GM19452 (cell line): ENCODE measurements around the gene CCRL2.
"Not testable (repeated sequence)": the region's sequence is repeated elsewhere in the genome, so short reads cannot be mapped to it uniquely, and the experiment has no call there.

ENCODE experiments used
- ATAC-seq: cut with Tn5 transposase; IDR thresholded peaks from one replicate; pipeline ENCODE4 v1.9.1; 2021; ENCODE audit not compliant: unreplicated experiment

CCRL2 gene

DNA sequence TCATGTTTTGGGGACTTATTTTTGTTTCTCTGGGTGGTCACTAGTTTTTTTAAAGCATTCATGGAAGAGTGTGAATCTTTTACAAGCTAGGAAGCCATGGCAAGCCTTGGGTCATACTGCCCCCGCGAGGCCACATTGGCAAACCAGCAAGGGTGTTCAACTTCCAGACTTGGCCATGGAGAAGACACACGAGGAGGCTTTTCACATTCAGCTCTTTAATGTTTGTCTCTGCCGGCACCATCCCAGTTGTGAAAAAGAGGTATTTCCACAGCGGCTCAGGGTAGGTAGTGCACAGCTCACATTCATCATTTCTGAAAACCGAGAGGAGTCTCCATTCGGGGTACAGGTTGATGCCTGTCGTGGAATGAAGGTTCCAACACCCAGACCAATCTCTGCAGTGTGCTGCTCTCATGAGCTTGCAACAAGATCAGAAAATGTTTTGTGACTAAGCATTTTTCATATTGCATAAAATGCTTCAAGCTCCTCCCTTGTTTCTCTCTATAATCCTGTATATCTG lies 28.6 kb upstream of the CCRL2 start:
- ATAC-seq, result no peak

DNA sequence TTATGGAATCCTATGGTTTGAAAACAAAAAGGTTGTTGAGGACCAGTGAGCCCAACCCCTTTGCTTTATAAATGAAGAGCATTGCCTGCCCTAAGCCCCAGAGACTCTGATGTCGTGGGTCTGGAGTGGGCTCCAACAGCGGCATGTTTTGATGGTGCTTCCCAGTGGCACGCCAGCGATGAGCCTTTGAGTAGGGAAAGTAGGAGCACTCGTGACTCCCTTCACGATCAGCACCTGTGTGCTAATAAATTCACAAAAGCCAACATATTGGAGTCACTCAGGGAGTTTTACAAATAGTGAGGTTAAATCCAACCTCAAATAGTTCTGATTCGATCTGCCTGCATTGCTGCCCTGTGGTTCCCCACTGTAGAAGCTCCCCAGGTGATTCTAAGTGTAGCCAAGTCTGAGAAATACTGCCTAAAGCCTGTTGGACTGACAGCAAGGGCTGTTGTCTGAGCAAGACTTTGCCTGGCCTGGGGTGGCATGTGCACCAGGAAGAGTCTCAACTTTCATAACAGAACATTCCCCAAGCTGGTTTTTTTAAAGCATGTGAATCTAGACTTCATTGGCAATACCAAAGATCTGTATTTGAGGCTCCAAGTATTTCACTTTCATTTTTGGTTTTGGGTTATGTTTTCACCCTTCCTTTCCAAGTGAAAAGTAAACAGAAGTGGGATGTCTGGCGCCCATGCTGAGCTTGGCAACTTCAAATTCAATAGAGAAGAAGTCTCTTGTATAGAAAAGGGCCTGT lies 26.4 kb upstream of the CCRL2 start:
- no peak for ATAC-seq

DNA sequence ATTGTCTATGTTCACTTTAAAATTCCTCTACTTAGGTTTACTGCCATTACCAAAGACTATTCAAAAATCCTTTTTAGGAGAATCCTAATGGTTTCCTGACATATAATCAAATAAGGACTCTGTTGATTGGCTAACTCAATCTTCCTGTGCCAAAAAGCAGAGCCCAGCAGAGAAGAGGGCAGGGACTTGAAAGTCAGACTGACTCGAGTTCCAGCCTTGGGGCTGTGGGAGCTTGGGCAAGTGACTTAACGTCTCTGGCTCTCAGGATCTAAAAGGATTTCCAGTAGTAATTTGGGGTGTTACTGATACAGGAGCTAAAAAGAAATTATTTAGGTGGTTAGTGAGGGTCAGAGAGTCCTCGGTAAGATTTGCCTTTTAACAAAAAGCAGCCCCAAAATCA lies 25.4 kb upstream of the CCRL2 start:
- ATAC-seq, result no peak

DNA sequence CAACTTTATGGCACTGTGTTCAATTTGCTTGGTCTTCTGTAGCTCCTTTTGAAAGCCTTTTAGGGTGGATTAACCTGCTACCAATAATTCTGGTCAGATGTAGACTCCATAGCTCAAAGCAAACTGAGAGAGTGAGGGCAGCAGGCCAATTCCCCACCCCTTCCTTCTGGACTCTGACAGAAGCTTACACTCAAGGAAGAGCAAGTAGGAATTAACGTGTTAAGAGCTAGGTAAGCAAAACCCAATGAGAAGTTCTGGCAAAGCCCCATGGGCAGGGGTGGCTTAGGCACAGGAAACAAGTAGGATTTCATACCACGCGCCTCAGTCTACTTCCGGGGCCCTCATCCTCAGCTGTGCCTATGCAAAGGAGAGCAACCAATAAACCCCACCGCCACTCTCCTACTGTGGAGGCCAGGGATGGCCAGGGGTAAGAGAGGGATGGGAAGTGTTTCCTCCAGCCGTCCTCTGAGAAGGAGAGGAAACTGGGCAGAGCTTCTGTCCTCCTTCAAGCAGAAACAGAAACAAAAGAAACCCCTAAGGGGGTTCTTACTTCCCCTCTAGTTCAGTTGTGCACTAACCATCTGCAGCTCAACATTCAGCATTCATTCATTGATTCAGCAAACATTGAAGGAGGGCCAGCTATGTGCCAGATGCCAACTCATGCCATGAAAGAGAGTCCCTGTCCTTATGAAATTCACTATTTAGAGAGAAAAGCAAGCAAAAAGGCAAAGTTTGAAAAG lies 23.7 kb upstream of the CCRL2 start:
- ATAC-seq, result no peak

DNA sequence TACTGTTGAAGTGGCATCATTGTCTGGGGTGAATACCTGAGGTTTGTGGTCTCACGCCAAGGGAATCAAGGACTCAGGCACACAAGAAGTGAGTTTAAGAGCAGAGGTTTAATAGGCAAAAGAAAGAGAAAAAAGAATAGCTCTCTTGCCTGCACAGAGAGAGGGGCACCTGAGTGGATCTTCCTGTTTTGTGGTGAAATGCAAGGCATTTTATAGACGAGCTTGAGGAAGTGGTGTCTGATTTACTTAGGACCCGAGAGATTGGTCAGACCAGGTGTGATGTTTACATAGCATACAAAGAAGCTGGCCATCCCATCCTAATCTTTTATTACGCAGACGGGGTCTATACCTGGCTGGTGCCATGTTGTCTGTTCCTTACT lies 23.1 kb upstream of the CCRL2 start:
- ATAC-seq, result no peak

DNA sequence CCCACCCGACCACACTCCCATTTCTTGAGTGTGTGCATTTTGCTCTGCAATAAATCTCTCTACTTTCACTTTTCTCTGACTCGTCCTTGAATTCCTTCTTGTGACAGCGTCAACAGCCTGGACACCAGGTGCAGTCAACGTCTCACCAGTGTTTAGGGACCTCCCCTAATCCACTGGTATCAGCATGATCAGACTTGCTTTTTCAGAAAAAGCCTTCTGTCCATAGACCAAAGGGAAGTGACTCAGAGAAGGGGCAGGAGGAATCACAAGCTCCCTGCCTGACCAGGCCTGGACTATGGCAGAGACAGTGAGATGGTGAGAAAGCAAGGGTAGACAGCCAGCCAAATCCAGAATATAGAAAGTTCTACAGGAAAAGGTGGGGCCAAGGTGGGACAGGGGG lies 20.9 kb upstream of the CCRL2 start:
- ATAC-seq, result no peak

DNA sequence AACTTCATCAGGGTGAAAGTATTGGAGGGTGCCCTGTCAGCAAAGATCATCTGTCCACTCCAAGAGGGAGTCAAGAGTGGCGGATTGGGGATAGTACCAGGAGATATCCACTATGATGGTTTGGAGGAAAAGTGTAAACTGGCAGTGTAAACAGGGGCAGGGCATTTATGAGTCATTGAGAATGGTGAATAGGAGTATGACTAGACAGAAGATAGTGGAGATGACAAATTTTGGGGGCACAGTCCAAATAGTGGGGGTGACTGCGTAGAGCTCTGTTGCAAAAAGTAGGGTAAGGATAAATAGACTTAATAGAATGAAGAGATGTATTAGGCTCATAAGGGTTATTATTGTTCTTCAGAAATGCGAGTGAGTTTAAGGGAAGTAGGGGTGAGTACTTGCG lies 18.2 kb upstream of the CCRL2 start:
- ATAC-seq, result not testable (repeated sequence)

DNA sequence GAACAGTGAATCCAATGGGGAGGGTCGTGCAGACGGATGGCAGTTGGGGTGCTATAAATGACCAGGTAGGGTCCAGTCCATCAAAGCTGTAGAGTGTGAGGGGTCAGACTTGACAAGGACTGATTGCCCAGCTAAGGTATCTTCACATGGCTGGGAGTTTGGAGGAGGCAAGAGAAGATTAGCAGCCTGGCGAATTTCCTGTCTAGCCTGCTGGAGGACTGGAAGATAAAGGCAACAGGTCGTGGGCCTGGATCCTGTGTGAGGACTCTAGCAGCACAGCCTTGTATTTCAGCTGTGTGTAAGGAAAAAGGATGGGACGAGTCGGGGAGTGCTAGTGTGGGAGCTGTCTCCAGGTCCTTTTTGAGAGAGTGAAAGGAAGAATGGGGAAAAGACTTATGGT lies 17.8 kb upstream of the CCRL2 start:
- no peak for ATAC-seq

DNA sequence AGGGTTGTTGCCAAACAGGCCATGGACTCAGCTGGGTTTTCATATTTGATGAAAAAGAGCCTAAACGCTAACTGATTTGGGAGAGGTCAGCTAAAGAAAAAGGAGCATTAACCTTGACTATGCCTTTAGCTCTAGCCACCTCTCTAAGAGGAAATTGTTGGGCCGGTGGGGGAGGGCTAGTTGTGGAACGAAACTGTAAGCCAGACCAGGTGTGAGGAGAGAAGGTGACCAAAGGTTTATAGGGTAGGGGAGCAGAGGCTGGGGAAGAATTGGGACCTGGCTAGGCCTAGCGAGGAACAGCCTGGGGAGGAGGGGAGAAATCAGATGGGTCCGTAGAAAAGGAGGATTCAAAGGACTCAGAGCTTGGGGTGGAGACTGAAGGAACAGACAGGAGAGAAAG lies 15.5 kb upstream of the CCRL2 start:
- ATAC-seq, result not testable (repeated sequence)

DNA sequence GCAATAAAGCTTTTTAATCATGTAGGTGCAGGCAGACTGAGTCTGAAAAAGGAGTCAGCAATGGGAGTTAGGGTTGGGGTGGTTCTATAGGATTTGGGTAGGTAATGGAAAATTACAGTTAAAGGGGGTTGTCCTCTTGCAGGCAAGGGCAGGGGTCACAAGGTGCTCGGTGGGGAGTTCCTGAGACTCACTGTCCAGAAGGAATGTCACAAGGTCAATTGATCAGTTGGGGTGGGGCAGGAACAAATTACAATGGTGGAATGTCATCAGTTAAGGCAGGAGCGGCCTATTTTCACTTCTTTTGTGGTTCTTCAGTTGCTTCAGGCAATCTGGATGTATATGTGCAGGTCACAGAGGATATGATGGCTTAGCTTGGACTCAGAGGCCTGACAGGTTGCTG lies 14.0 kb upstream of the CCRL2 start:
- ATAC-seq, result no peak

DNA sequence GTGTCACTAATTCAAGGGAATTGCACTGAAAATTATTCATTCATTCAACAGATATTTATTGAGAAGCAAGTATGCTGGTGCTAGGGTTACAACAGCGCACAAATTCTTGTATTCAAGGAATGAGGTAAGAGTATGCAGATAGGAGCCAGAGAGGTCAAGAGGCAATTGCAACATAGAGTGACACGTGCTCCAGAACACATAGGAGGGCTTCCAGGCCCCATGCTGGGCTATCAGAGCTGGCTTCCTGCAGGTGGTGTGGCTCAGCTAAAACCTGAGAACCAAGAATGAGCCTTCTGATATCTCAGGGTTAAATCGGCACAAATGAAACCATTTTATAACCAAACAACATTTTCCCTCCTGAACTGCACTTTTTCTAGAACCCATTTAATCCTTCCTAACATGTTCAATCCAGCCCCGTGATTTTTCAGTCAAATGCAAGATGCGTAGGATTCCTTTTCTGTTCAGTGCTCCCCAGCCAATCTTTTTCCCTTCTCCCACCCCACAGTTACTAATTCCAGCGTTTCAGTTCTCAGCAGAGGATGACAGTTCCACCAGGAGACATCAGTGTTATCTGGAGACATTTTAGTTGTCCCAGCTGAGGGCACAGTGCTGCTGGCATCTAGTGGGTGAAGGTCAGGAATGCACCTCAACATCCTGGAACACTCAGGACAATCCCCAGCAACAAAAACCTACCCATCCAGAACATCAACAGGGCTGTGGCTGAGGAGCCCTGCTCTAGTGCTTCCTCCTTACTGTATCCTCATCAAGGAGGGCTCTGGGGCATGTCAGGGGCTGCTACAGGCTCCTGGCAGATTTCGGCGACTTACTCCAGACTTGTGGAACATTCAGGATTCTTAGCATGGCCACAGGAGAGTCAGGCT lies 13.3 kb upstream of the CCRL2 start:
- no peak for ATAC-seq

DNA sequence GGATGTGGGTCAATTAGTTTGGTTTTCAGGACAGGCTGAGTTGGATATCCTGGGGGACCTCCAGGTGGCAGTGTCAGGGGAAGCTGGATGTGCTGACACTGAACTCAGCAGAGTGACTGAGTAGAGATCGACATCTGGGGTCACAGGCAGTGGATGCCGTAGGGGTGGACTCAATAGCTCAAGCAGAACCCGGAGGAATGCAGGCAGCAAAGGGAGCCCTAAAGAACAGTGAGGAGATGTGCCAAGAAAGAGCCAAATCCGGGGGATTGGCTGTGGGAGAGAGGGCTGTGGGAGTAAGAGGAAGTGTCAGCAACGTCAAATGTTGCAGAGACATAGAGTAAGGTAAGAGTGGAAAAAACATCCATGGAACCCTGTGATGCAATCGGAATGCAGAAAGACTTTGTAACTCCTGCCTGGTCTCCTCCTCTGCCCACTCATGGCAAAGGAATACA lies 11.8 kb upstream of the CCRL2 start:
- no peak for ATAC-seq

DNA sequence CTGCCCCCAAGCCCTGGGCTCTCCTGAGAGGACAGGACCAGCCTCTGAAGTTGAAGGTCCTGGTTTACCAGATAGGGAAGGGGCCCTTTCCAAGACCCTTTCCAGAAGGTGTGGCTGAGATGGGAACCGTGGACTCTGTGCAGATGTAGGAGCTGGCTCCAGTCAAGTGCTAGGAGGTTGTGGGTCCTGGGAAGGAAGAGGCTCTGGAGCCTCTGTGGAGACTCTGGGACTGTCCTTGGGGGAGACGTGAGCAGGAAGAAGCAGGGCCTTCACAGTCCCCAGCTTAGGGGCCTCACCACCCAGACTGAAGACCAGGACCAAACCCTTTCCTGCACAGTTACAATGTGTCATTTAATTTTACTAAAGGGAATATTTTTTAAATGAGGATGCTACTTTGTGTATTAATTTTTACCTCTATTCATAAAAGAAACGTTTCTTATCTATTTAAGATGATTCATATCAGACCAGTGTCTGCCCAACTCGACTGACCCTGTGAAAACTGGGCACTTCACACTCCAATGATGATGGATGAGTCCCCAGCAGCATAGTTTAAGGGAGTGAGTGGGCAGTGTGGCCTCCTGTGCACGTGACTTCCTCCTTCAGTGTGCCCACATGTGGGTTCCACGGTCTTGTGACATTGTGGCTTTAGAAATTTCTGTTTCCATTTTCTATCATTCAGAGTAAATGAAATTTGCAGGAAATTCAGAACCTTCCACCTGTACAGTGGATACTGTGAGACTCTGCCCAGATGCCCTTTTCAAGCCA lies 11.1 kb upstream of the CCRL2 start:
- no peak for ATAC-seq

DNA sequence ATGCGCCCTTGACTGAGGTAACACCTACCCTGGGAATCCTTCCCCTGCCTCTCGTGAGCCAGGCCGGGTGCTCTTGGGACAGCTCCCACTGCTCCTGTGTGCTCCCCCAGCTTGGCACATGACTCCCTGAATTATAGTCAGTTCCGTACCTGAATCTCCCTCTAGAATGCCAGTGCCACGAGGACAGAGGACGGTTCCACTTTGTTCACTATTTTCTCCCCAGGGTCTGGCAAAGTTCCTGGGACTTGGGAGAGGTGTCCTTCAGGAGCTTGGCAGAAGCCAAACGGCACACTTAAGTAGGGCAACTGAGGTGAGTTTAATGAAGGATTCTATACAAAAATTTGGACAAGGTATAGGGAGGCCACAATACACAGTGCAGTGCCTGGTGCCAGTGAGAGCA lies 9.9 kb upstream of the CCRL2 start:
- ATAC-seq, result no peak

DNA sequence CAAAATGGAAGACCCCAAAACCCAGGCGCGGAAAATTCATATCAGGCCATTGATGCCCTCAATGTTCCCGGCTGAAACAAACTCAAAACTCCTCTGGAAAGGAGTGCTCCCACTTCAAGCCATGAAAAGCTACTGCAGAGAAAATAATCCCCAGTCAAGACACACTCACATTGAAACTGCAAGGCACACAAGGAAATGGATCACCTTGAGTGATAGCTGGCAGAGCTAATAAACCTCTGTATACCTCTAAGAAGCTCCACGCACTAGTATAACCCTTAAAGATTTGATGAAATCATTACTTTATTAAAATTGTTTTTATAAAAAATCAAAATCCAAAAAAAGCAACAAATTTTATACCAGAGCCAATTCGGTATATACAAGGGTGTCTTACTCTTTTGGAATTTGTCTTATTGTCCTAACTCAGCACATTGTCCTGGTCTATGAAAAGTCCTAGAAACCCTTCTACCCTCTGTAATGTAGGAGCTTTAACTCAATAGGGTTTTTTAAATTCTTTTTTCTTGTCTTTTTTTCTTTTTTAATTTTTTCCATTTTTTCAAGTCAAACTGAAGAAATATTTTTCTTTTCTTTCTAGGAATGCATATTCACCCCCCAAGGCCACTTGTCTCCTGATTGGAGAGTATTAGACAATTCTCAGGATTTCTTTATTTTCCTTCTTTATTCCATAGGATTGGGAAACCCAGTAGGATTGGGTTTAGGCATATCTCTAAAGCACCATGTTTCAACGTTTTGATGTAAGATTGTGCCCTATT lies 8.7 kb upstream of the CCRL2 start:
- ATAC-seq, result no peak

DNA sequence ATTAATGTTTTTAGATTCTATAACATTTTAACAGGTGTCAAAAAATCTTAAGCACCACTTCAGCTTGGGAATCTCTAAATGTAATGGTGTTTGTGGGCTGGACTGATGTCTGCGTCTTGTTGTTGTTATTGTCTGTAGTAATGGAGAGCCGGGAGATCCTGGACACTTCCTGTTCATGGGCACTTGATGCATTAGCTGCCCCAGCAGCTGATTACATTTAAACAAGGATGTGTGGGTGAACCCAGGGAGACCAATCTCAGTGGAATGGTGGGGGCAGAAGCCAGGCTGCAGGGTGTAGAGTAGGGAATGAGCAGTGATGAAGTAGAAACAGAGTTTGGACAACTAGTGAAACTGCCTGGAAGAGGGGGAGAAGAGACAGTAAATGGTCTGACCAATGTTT lies 8.0 kb upstream of the CCRL2 start:
- no peak for ATAC-seq

DNA sequence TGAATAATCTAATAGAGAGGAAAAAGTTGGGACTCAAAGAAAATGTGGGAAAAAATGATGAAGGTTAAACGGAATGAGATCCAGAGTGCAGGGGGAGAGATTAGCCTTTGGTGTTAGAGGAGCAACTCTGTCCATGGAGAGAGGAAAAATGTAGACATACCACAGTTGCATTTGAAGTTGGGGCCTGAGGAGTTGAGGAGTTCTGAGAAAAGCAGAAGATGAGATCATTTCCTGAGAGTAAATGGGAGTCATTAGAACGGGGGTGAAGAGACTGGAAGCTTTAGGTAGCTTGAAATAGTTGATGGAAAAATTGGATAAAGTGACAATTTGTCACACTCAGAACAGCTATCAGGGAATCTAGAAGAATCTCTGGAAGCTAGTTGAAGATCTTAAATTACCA lies 7.5 kb upstream of the CCRL2 start:
- no peak for ATAC-seq

DNA sequence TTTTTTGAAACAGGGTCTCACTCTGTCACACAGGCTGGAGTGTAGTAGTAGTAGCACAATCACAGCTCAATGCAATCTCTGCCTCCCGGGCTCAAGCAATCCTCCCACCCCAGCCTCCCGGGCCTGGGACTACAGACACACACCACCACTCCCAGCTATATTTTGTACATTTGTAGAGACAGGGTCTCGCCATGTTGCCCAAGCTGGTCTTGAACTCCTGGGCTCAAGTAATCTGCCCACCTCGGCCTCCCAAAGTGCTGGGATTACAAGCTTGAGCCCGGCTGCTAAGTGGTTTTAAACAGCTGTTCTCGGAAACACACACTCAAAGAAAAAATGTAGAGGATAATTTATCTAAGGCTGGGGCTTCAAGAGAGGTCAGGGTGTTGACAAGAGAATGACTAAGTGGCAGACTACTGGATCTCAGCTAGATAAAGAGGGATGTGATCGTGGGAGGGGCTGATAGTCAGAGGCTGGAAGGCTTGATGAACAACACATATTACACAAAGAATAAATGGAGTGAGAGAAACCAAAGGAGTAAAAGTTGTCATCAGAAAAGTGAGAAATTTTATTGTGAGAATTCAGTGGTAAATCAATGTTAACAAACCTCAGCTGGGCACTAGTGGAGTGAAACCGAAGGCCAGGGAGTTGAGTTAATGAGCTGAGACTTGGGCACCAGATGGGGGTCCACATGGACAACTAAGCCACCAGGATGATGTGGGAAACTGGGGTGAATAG lies 6.9 kb upstream of the CCRL2 start:
- ATAC-seq, result no peak

DNA sequence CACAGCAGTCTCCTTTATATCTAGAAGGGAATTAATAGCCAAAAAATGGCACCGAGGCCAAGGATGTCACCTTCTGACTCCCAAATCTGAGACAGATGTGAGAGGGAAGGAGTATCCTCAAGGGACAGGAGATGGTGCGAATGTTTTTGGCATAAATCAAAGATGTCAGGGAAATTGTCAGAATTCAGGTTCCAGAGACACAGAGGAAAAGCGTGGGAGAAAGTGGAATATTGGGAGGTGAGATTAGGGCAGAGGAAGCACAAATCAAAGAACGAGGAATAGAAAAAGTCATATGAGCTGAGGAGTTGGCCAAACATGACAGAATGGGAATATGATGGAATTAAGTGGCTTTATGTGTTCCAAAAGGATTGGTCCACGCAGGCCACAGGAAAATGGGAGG lies 6.2 kb upstream of the CCRL2 start:
- no peak for ATAC-seq
